Duodenal mucosa (tissue), 2 donors: Measurements from ENCODE around the gene GCH1.
"Not testable (repeated sequence)": the region's sequence is repeated elsewhere in the genome, so short reads cannot be mapped to it uniquely, and the experiment has no call there.

ENCODE experiments used
- H3K27ac ChIP-seq: one replicate; pipeline ENCODE4 v1.7.0; 2013; ENCODE audit warnings: low read depth, low read length
- H3K27me3 ChIP-seq, 2 donors: one replicate each; pipeline ENCODE4 v1.7.0; 2013; ENCODE audit warnings: low read length in 2 of 2, control low read depth in 1 of 2; ENCODE audit not compliant: insufficient read depth in 2 of 2, control insufficient read depth in 1 of 2
- H3K36me3 ChIP-seq, 2 donors: one replicate each; pipeline ENCODE4 v1.7.0; 2013; ENCODE audit warnings: low read length in 2 of 2, control low read depth in 1 of 2; ENCODE audit not compliant: insufficient read depth in 2 of 2, control insufficient read depth in 1 of 2
- H3K4me1 ChIP-seq, 2 donors: one replicate each; pipeline ENCODE4 v1.7.0; 2013; ENCODE audit warnings: low read length in 2 of 2, control low read depth in 1 of 2; ENCODE audit not compliant: insufficient read depth in 2 of 2, control insufficient read depth in 1 of 2
- H3K4me3 ChIP-seq, 2 donors: one replicate each; pipeline ENCODE4 v1.7.0; 2013; ENCODE audit warnings: low read length in 2 of 2, low read depth in 1 of 2
- H3K9ac ChIP-seq, 2 donors: one replicate each; pipeline ENCODE4 v1.7.0; 2013; ENCODE audit warnings: low read length in 2 of 2, low read depth in 1 of 2
- H3K9me3 ChIP-seq, 2 donors: one replicate each; pipeline ENCODE4 v1.7.0; 2013; ENCODE audit warnings: low read length in 2 of 2, control low read depth in 1 of 2; ENCODE audit not compliant: control insufficient read depth in 1 of 2

GCH1 gene

DNA sequence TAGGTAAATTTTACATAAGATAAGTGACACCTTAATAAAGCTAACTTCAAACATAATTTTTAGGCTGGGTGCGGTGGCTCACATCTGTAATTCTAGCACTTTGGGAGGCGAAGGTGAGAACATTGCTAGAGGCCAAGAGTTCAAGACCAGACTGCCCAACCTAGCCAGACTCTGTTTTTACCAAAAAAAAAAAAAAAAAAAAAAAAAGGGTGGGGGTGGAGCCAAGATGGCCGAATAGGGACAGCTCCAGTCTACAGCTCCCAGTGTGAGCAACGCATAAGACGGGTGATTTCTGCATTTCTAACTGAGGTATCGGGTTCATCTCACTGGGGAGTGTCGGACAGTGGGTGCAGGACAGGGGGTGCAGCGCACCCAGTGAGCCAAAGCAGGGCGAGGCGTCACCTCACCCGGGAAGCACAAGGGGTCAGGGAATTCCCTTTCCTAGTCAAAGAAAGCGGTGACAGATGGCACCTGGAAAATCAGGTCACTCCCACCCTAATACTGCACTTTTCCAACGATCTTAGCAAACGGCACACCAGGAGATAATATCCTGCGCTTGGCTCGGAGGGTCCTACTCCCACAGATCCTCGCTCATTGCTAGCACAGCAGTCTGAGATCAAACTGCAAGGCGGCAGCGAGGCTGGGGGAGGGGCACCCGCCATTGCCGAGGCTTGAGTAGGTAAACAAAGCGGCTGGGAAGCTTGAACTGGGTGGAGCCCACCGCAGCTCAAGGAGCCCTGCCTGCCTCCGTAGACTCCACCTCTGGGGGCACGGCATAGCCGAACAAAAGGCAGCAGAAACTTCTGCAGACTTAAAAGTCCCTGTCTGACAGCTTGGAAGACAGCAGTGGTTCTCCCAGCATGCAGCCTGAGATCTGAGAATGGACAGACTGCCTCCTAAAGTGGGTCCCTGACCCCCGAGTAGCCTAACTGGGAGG, 32.2 kb downstream of the GCH1 start:
- H3K9me3 ChIP-seq, H3K4me1 ChIP-seq, H3K27me3 ChIP-seq, H3K36me3 ChIP-seq, H3K27ac ChIP-seq, H3K9ac ChIP-seq: not testable (repeated sequence)
- peak overlapping the region; percentile 47 to 73 for H3K4me3 ChIP-seq

DNA sequence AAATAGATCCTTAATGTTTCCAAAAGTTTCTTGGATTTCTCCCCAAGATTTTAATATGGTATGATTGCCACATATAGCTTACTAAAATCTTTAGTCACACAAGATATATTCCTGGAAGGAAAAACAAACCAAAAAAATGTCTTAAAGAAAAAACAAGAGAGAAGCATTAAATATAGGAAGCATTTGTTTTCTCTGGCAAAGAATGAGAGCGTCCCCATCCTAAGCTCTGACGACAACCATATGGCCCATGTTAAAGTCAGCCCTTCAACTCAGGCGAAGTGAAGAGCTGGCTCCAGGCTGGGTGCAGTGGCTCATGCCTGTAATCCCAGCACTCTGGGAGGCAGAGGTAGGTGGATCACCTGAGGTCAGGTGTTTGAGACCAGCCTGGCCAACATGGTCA, 35.6 kb downstream of the GCH1 start:
- H3K9ac ChIP-seq: no peak overlapping the region
- H3K27ac ChIP-seq: no peak overlapping the region
- no peaks in the 10 kb centered on the region for H3K9me3 ChIP-seq
- no peak overlapping the region for H3K4me3 ChIP-seq
- peaks cover 0 to 7% of the 10 kb centered on the region in 2 donors for H3K36me3 ChIP-seq
- H3K4me1 ChIP-seq: no peaks in the 10 kb centered on the region
- H3K27me3 ChIP-seq: no peaks in the 10 kb centered on the region

DNA sequence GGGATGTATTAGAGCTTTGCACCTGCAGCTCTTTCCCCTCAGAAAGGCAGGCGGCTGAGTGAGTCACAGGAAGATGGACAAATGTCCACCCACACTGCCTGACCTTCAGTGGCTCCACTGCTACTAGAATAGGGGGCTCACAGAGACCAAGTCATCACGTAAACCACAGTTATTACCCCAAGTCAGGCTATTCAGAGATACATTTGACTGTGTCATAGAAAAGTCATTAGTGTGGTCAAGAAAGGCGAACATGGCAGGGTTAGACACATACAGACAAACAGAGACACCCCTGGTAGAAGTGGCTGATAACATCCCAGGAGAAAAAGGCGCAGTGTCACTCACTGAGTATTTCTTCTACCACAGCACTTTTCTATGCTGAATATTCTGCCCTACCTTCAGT, 36.0 kb downstream of the GCH1 start:
- H3K4me1 ChIP-seq: no peaks in the 10 kb centered on the region
- H3K9me3 ChIP-seq: no peaks in the 10 kb centered on the region
- no peaks in the 10 kb centered on the region for H3K27me3 ChIP-seq
- H3K9ac ChIP-seq: no peak overlapping the region
- peaks cover 0 to 7% of the 10 kb centered on the region in 2 donors for H3K36me3 ChIP-seq
- H3K4me3 ChIP-seq: no peak overlapping the region
- no peak overlapping the region for H3K27ac ChIP-seq

DNA sequence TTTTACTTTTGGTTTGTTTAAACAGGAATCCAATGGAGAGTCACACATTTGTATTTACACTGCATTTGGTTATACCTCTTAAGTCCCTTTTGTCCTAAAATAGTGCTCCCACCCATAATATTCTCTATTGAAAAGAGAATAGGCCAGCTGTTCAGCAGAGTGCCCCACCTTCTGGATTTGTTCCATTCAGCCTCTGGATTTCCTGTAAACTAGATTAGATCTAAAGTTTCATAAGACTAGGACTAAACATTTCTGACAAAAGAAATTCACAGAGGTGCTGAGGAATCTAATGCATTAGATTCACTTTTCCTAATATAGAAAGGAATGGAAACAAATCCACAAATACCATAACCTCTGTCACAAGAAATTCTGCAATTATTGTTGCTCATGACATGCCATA, 38.1 kb downstream of the GCH1 start:
- Histone ChIP-seq H3K27ac (no peak overlapping the region), H3K4me3 (no peak overlapping the region), H3K36me3 (peaks cover 0 to 10% of the 10 kb centered on the region in 2 donors), H3K9ac (no peak overlapping the region), H3K9me3 (no peaks in the 10 kb centered on the region), H3K4me1 (no peaks in the 10 kb centered on the region), H3K27me3 (no peaks in the 10 kb centered on the region)

DNA sequence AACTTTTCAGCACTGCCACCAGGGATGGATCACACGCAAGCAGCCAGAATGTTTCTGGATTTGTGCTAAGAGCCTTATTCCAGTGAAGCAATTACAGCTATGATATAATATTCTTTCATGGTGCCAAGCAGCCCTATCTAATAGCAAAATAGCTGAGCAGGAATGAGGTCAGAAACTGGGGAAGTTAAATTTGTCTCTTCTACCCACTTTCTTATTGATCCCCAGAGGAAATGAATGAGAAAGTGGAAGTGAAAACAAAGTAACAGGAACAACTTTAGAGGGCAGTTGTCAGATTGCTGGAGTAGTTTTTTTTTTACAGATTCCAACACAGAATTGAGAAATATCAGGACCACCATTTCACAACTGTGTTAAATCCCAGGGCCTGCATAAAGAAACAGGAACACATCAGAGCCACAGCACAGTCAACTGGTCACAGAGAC, 44.8 kb downstream of the GCH1 start:
- no peaks in the 10 kb centered on the region for H3K4me1 ChIP-seq
- H3K27ac ChIP-seq: no peak overlapping the region
- H3K4me3 ChIP-seq: no peak overlapping the region
- H3K27me3 ChIP-seq: no peaks in the 10 kb centered on the region
- H3K36me3 ChIP-seq: peaks cover 6 to 12% of the 10 kb centered on the region in 2 donors
- no peaks in the 10 kb centered on the region for H3K9me3 ChIP-seq
- H3K9ac ChIP-seq: no peak overlapping the region

DNA sequence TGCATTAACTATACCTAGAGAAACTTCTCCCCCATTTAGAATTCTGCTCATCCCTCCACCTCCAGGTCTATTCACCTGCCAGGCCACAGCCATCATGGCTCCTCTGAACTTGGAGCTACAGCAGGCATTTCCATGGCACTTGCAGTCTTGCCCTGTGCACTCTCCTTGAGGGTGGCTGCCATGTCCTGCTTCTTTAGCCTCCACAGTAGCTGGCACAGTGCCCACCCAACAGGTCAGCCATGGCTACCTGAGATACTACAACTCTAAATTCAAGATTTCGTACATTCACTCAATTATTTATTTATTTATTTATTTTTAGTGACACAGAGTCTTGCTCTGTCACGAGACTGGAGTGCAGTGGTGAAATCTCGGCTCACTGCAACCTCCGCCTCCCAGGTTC, 46.5 kb downstream of the GCH1 start:
- H3K4me1 ChIP-seq: no peaks in the 10 kb centered on the region
- H3K36me3 ChIP-seq: peaks cover 6 to 12% of the 10 kb centered on the region in 2 donors
- no peaks in the 10 kb centered on the region for H3K9me3 ChIP-seq
- no peak overlapping the region for H3K9ac ChIP-seq
- H3K27ac ChIP-seq: no peak overlapping the region
- H3K27me3 ChIP-seq: no peaks in the 10 kb centered on the region
- no peak overlapping the region for H3K4me3 ChIP-seq

DNA sequence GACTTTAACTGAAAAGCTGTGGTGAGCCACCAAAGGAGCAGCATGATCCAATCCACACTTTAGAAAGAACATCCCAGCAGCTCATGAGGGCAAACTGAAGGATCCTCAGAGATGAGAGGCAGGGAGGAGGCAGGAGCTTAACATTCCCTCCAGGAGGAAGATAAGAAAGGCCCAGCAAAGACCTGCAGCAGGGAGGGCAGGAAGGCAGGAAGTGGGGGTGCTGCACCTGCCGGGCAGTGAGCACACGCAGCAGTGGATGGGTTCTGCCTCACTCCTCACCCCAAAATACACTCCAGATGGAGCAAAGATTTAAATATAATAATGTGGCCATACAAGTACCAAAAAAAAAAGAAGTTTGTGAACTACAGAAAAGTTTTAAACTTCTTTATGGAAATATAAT, 48.4 kb downstream of the GCH1 start:
- H3K4me3 ChIP-seq: no peak overlapping the region
- H3K27ac ChIP-seq: no peak overlapping the region
- H3K9ac ChIP-seq: no peak overlapping the region
- H3K27me3 ChIP-seq: no peaks in the 10 kb centered on the region
- H3K9me3 ChIP-seq: no peaks in the 10 kb centered on the region
- H3K4me1 ChIP-seq: no peaks in the 10 kb centered on the region
- peaks cover 3 to 5% of the 10 kb centered on the region in 2 donors for H3K36me3 ChIP-seq

DNA sequence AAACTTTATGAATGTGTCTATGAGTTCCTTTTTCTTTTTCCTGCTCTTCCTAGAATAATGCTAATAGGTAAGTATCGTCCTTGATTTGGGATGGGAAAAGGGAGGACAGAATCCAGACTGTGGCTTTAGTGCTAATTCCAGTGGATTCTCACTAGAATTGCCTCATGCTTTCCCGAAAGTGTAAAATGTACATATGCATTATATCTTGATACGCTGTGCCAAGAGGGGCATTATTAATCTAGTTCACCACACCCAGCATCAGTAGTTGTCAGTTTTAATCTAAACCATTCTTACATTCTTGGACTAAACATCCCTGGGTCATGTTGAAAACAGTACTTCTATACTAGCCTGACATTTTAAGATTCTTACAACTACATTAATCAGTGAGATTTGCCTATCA, 49.3 kb downstream of the GCH1 start:
- no peak overlapping the region for H3K4me3 ChIP-seq
- no peaks in the 10 kb centered on the region for H3K9me3 ChIP-seq
- H3K27ac ChIP-seq: no peak overlapping the region
- no peak overlapping the region for H3K9ac ChIP-seq
- H3K27me3 ChIP-seq: no peaks in the 10 kb centered on the region
- no peaks in the 10 kb centered on the region for H3K4me1 ChIP-seq
- no peaks in the 10 kb centered on the region for H3K36me3 ChIP-seq

DNA sequence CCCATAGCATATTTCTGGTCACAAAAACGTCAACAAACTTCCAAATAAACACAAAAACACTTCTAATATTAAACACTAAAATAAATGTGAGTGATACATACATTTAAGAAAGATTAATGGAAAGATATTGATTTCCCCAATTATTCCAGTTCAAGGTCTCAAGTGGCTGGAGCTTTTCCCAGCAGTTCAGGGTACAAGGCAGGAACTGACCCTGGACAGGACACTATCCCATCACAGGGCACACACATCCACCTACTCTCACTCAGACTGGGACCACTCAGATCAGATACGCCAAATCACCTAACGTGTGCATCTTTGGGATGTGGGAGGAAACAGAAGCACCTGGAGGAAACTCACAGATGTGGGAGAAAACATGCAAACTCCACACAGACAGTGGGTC, 50.4 kb downstream of the GCH1 start:
- Histone ChIP-seq H3K36me3 (no peaks in the 10 kb centered on the region), H3K9me3 (no peaks in the 10 kb centered on the region), H3K4me1 (no peaks in the 10 kb centered on the region), H3K4me3 (no peak overlapping the region), H3K27me3 (no peaks in the 10 kb centered on the region), H3K27ac (no peak overlapping the region), H3K9ac (no peak overlapping the region)

DNA sequence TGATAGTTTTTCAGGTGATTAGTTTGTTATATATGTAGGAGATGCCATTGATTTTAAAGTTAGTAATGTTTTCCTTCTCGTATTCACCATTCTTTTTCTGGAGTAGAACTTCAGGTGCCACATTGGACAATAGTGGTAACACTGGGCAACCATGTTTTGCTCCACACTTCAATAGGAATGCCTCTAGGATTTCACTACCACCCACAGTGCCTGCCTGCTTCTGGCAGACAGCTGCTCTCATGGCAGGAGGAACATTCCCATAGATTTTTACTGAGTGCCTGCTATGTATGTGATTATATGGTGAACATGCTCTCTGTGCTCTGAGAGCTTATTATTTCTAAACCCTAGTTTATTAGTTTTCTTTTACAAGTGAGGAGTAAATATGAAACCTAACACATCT, 53.7 kb downstream of the GCH1 start:
- Histone ChIP-seq H3K27me3 (no peaks in the 10 kb centered on the region), H3K36me3 (peaks cover 0 to 6% of the 10 kb centered on the region in 2 donors), H3K4me1 (no peaks in the 10 kb centered on the region), H3K9me3 (no peaks in the 10 kb centered on the region), H3K27ac (no peak overlapping the region), H3K4me3 (no peak overlapping the region), H3K9ac (no peak overlapping the region)
